HG03469 (cell line): ENCODE measurements around the gene C11orf24.

Source experiments
- ATAC-seq: cut with Tn5 transposase; IDR thresholded peaks from one replicate; pipeline ENCODE4 v1.9.1; 2021; ENCODE audit warnings: mild to moderate bottlenecking, moderate library complexity, moderate number of reproducible peaks; ENCODE audit not compliant: unreplicated experiment

Gene C11orf24

GRCh38 chr11:68273026-68273738 lies 1.4 kb upstream of the C11orf24 start:
- ATAC-seq = no peak

GRCh38 chr11:68271023-68271780 lies 571 bp downstream of the C11orf24 start:
- ATAC-seq = no peak

GRCh38 chr11:68270196-68271022 lies 1.4 kb downstream of the C11orf24 start:
- ATAC-seq = no peak

GRCh38 chr11:68269414-68270081 lies 2.2 kb downstream of the C11orf24 start:
- ATAC-seq = no peak

- no peak for ATAC-seq
Measured at GRCh38 chr11:68267881-68268240, 3.9 kb downstream of the C11orf24 start.

GRCh38 chr11:68266936-68267880 lies 4.6 kb downstream of the C11orf24 start:
- ATAC-seq = no peak

- no peak for ATAC-seq
Measured at GRCh38 chr11:68266121-68266891, 5.5 kb downstream of the C11orf24 start.

GRCh38 chr11:68264741-68265540 lies 6.8 kb downstream of the C11orf24 start:
- no peak for ATAC-seq

- no peak for ATAC-seq
Measured at GRCh38 chr11:68264244-68264643, 7.5 kb downstream of the C11orf24 start.

- no peak for ATAC-seq
Measured at GRCh38 chr11:68263444-68264035, 8.2 kb downstream of the C11orf24 start.

- no peak for ATAC-seq
Measured at GRCh38 chr11:68262544-68262827, 9.3 kb downstream of the C11orf24 start.

- no peak for ATAC-seq
Measured at GRCh38 chr11:68261749-68262543, 9.8 kb downstream of the C11orf24 start.

- no peak for ATAC-seq
Measured at GRCh38 chr11:68261006-68261405, 10.8 kb downstream of the C11orf24 start.

- ATAC-seq = no peak
Measured at GRCh38 chr11:68260484-68260883, 11.3 kb downstream of the C11orf24 start.

- ATAC-seq = no peak
Measured at GRCh38 chr11:68259122-68259959, 12.4 kb downstream of the C11orf24 start.

- no peak for ATAC-seq
Measured at GRCh38 chr11:68258363-68258765, 13.4 kb downstream of the C11orf24 start.
